GM10248 (cell line): Measurements from ENCODE around the gene SLC29A2.

Experiments used
- CTCF ChIA-PET: fragments of 300-600 bp; sonication (Branson Sonifier 250); formaldehyde crosslinking; extraction: SDS; loops from one replicate; lab custom pipeline; 2021; ENCODE audit warnings: antibody characterized with exemption; lab: Yijun Ruan, JAX
- POLR2A ChIA-PET: fragments of 350-650 bp; sonication (Branson Sonifier 250); formaldehyde crosslinking; extraction: SDS; loops from one replicate; lab custom pipeline; 2020; ENCODE audit warnings: antibody characterized with exemption; lab: Yijun Ruan, JAX
- DNase-seq: peaks from one replicate; pipeline ENCODE4 v3.0.0; 2012; ENCODE audit errors: extremely low spot score
- TF ChIP-seq, protein P1 (sequence below): IDR thresholded peaks from 2 replicates; pipeline ENCODE4 v1.5.1; 2012; ENCODE audit warnings: mild to moderate bottlenecking, low read depth; ENCODE audit errors: extremely low read depth, missing control alignments, control extremely low read depth

Gene SLC29A2

GRCh38 chr11:66417000-66417399 is 45.4 kb upstream of the SLC29A2 start:
- POLR2A ChIA-PET = no interaction called here
- CTCF ChIA-PET = interaction anchor here (1.3 to 3.7 kb wide), 10 partner anchors 9 to 262 kb away, joined by 3 to 20 read pairs (median 7); partner anchors contain the start of genes MRPL11 and RBM4B
- DNase-seq = no peak
- TF ChIP-seq, protein P1, sequence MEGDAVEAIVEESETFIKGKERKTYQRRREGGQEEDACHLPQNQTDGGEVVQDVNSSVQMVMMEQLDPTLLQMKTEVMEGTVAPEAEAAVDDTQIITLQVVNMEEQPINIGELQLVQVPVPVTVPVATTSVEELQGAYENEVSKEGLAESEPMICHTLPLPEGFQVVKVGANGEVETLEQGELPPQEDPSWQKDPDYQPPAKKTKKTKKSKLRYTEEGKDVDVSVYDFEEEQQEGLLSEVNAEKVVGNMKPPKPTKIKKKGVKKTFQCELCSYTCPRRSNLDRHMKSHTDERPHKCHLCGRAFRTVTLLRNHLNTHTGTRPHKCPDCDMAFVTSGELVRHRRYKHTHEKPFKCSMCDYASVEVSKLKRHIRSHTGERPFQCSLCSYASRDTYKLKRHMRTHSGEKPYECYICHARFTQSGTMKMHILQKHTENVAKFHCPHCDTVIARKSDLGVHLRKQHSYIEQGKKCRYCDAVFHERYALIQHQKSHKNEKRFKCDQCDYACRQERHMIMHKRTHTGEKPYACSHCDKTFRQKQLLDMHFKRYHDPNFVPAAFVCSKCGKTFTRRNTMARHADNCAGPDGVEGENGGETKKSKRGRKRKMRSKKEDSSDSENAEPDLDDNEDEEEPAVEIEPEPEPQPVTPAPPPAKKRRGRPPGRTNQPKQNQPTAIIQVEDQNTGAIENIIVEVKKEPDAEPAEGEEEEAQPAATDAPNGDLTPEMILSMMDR = no peak

- TF ChIP-seq, protein P1 = no peak
- POLR2A ChIA-PET = no interaction called here
- CTCF ChIA-PET = interaction anchor here (1.2 to 3.7 kb wide), 6 partner anchors 9 to 263 kb away, joined by 3 to 20 read pairs (median 8); partner anchors contain the start of genes MRPL11 and RBM4B
- no peak for DNase-seq
These were observed 43.9 kb upstream of the SLC29A2 start for GRCh38 chr11:66415423-66415822.

DNA sequence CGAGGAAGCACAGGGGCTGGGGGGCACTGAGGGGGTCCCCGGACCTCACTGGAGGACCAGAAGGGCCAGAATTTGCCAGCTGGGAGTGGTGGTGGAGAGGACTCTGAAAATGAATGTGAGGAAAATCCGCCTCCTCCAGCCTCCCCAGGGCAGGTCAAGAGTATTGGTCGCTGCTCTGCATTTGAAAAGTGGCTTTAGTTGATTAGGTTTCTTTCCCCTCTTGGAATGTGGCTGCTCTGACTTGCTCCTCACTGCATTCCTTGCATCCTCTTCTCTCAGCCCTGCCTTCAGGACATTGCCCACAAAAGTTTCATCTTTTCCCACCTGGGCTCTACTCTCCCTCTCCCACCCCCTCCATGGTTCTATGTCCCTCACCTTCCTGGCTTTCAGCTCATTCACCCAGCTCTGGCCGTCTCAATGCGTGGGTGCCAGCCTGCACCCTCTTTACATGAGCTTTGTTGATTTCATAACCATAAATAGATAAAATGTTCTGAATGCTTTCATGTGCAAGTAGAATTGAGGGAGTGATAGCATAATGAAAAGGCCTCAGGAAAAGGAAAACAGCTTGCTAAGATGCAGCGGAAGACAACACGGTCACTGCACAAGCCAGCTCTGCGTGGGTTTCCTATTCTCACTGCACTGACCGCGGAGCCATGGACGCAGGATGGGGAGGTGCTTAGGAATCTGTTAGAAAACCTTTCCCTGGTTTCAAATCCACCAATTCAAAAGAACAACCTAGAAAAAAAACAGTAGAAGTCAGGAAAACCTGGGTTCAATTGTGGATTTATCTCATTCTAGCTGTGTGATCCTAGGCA is 42.8 kb upstream of the SLC29A2 start:
- no peak for DNase-seq
- CTCF ChIA-PET = interaction anchor here (0.8 to 3.0 kb wide), 5 partner anchors 24 to 264 kb away, joined by 3 to 15 read pairs (median 6); partner anchors contain the start of genes MRPL11 and RBM4B
- POLR2A ChIA-PET = no interaction called here

DNA sequence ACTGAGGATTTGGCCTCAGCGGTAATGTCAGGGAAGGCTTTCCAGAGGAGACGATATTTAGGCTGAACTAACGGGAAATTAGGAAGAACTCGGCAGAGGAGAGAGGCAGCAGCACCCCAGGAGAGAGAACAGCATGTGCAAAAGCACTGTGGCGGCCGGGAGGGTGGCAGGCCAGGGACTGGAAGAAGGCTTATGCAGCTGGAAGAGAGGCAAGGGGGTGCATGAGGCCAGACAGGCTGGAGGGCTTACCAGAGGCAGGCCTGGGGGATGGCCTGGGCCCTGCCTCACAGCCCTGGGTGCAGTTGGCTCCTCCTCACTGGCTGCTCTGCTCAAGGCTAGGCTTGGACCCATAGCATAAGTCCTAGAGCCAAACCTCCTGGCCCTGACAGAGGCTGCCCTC is 41.6 kb upstream of the SLC29A2 start:
- CTCF ChIA-PET = interaction anchor here (1.8 to 1.9 kb wide), 2 partner anchors 26 to 27 kb away, joined by 6 to 7 read pairs; partner anchors contain the start of gene MRPL11
- TF ChIP-seq, protein P1 = no peak
- POLR2A ChIA-PET = no interaction called here
- no peak for DNase-seq

More for the DNA sequence above, 42.8 kb upstream of the SLC29A2 start:
- TF ChIP-seq, protein P1 = no peak

DNA sequence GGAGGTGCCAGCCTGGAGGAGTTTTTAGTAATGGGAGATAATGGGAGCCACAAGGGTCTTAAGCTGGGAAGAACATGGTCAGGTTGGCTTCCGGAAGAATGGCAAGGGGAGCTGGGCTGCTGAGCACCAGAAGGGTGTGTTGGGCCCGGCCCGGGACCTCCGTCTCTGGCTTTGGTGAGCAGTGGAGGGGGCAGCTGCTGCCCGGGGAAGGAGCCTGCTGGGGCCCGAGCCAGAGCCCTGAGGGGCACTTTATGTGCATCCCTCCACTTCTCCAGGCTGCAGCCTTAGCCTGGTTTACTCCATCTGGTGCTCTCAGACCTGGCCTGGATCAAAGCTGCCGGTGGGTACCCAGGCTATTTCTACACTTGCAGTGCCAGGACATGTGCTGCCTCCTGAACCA is 40.5 kb upstream of the SLC29A2 start:
- TF ChIP-seq, protein P1 = no peak
- ChIA-PET CTCF (interaction anchor here (1.0 to 6.5 kb wide), 7 partner anchors 8 to 266 kb away, joined by 3 to 82 read pairs (median 6); partner anchors contain the start of genes NPAS4 and RBM4B), POLR2A (interaction anchor here (0.5 kb wide), 1 partner anchor 54 kb away, joined by 3 read pairs; no protein-coding TSS in a partner anchor)
- DNase-seq = no peak

DNA sequence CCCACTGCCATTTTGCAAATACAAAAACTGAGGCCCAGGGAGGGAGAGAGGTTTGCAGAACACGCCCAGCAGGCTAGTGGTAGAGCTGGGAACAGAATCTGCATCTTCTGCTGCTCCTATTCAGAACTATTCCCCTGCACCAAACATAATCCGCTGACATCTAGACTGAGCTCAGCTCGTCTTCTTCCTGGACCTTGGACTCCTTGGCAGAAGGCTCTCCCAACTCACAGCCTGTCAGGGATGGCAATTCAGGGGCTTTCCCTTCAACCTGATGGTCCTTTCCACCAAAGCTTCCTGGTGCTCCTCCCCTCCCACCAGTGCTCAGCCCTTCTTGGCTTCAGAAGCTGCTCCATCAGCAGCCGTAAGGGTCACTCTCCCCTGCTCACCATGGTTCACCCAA is 39.8 kb upstream of the SLC29A2 start:
- CTCF ChIA-PET = interaction anchor here (1.0 to 6.5 kb wide), 10 partner anchors 9 to 267 kb away, joined by 3 to 82 read pairs (median 6); partner anchors contain the start of genes NPAS4, PELI3 and RBM4B
- POLR2A ChIA-PET = interaction anchor here (0.5 to 0.6 kb wide), 2 partner anchors 17 to 55 kb away, joined by 3 to 5 read pairs; no protein-coding TSS in a partner anchor
- TF ChIP-seq, protein P1 = no peak
- no peak for DNase-seq
